ENCODE measurements around the gene PRKN. TPM values are rescaled to one million over a fixed set of nuclear protein-coding genes. Genes with fewer than 3 reads are reported as not detected.

PRKN gene
- total and polyA plus RNA-seq, 2 experiments from 2014 or later: 0.10 to 0.84 TPM

- Mint-ChIP-seq H3K4me1 (no peaks in the 10 kb centered on the region), H3K36me3 (ENCODE audit: low read depth) (no peaks in the 10 kb centered on the region), H3K27ac (no peak overlapping the region), H3K27me3 (ENCODE audit: insufficient read depth, low read depth, poor library complexity) (peaks cover 2% of the 10 kb centered on the region), H3K9me3 (no peaks in the 10 kb centered on the region), H3K4me3 (no peak overlapping the region)
- no peaks in the 10 kb centered on the region for H3K79me2 ChIP-seq (replicated peaks; ENCODE audit: insufficient read depth)
- no peak overlapping the region for H3K27ac ChIP-seq (ENCODE audit: low read depth)
- H3K4me2 ChIP-seq: no peak overlapping the region
- no peak overlapping the region for H2AFZ ChIP-seq
- no peaks in the 10 kb centered on the region for H3F3A ChIP-seq (replicated peaks; ENCODE audit: low read depth)
- no peaks in the 10 kb centered on the region for H3K9me2 ChIP-seq (ENCODE audit: insufficient read depth)
- TF ChIP-seq EZH2 (IDR thresholded peaks at IDR 0.05; ENCODE audit: low read depth, unreplicated experiment): no peak
- TF ChIP-seq ZNF114 (CRISPR knock-in tag; IDR thresholded peaks at IDR 0.05): no peak
- no peak for TF ChIP-seq ETS1 (IDR thresholded peaks at IDR 0.05)
- TF ChIP-seq STAT1 (IDR thresholded peaks at IDR 0.05; ENCODE audit: unreplicated experiment): no peak
- no peak for TF ChIP-seq CTCF (conservative IDR thresholded peaks at IDR 0.05; ENCODE audit: low read depth in 2 of 2)
- TF ChIP-seq POLR2AphosphoS5 (IDR thresholded peaks at IDR 0.05; ENCODE audit: low read depth): no peak
- no peak for TF ChIP-seq ZNF331 (CRISPR knock-in tag; IDR thresholded peaks at IDR 0.05; ENCODE audit: low read depth)
- TF ChIP-seq NANOG (IDR thresholded peaks at IDR 0.05; ENCODE audit: borderline replicate concordance): no peak
- TF ChIP-seq JUNB (IDR thresholded peaks at IDR 0.05; ENCODE audit: unreplicated experiment): no peak
- TF ChIP-seq REST (IDR thresholded peaks at IDR 0.05; ENCODE audit: unreplicated experiment): no peak
- ATAC-seq: no peak
- H3K36me3 ChIP-seq (ENCODE audit: insufficient read depth): no peaks in the 10 kb centered on the region; the same call in 1 of the 2 replicates
- DNase-seq (ENCODE audit: low spot score): no peak
- no peaks in the 10 kb centered on the region for H3K4me1 ChIP-seq (ENCODE audit: insufficient read depth)
- H3K27me3 ChIP-seq (ENCODE audit: insufficient read depth): no peaks in the 10 kb centered on the region
- H3K4me3 ChIP-seq: no peak overlapping the region
- no peaks in the 10 kb centered on the region for H4K20me1 ChIP-seq (replicated peaks; ENCODE audit: insufficient read depth)
These were observed 930.9 kb downstream of the PRKN start for GRCh38 chr6:161796681-161797080.

Data from GM23338 (cell line).